ENCODE results near the gene PARP8. TPM values are rescaled to one million over a fixed set of nuclear protein-coding genes. Genes with fewer than 3 reads are reported as not detected.
"Not testable (repeated sequence)": the region's sequence is repeated elsewhere in the genome, so short reads cannot be mapped to it uniquely, and the experiment has no call there.

PARP8 gene
- polyA plus RNA-seq, 1 experiment, result 25.1 TPM

DNA sequence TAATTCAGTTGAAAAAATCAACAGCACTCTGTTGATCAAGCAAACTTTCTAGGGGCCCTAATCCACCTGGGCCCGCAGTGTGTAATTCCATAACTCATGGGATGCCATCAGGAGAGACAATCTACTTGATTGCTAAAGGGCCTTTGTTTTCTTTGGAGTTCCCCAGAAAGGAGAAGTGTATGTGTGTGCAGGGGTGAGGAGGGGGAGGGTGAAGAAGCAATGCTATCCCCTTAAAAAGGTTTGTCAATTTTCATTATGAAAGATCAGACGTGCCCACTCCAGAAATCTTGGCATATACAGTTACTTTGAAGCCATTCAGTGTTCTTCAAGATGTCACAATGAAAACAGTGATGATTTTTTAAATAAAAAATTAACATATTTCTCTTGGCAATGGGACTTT lies 6.2 kb downstream of the PARP8 start:
- no peak for DNase-seq (ENCODE audit: low read depth, low spot score)
- ChIA-PET CTCF (no interaction called here), POLR2A (no interaction called here)
- H3K27ac ChIP-seq (ENCODE audit: low read depth, low read length), result no peak overlapping the region
- H3K27me3 ChIP-seq (ENCODE audit: control insufficient read depth, insufficient read depth, low read length), result no peaks in the 10 kb centered on the region
- H3K9me3 ChIP-seq (ENCODE audit: control insufficient read depth, insufficient read depth, low read length), result no peaks in the 10 kb centered on the region
- no peak overlapping the region for H3K4me3 ChIP-seq (ENCODE audit: low read depth, low read length)
- TF ChIP-seq, protein P1, sequence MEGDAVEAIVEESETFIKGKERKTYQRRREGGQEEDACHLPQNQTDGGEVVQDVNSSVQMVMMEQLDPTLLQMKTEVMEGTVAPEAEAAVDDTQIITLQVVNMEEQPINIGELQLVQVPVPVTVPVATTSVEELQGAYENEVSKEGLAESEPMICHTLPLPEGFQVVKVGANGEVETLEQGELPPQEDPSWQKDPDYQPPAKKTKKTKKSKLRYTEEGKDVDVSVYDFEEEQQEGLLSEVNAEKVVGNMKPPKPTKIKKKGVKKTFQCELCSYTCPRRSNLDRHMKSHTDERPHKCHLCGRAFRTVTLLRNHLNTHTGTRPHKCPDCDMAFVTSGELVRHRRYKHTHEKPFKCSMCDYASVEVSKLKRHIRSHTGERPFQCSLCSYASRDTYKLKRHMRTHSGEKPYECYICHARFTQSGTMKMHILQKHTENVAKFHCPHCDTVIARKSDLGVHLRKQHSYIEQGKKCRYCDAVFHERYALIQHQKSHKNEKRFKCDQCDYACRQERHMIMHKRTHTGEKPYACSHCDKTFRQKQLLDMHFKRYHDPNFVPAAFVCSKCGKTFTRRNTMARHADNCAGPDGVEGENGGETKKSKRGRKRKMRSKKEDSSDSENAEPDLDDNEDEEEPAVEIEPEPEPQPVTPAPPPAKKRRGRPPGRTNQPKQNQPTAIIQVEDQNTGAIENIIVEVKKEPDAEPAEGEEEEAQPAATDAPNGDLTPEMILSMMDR (IDR thresholded peaks at IDR 0.05; ENCODE audit: low read depth, low read length), result no peak

GRCh38 chr5:50673444-50673843 lies 7.0 kb downstream of the PARP8 start:
- CTCF ChIA-PET, result interaction anchor here (1.1 kb wide), 1 partner anchor 77 kb away, joined by 3 read pairs; no protein-coding TSS in a partner anchor
- POLR2A ChIA-PET; H3K9me3 ChIP-seq (ENCODE audit: control insufficient read depth, insufficient read depth, low read length): not testable (repeated sequence)

GRCh38 chr5:50675385-50675784 lies 8.9 kb downstream of the PARP8 start:
- Histone ChIP-seq H3K9me3 (ENCODE audit: control insufficient read depth, insufficient read depth, low read length) (no peaks in the 10 kb centered on the region), H3K27ac (ENCODE audit: low read depth, low read length) (no peak overlapping the region), H3K4me3 (ENCODE audit: low read depth, low read length) (no peak overlapping the region), H3K27me3 (ENCODE audit: control insufficient read depth, insufficient read depth, low read length) (no peaks in the 10 kb centered on the region)
- TF ChIP-seq, protein P1 (IDR thresholded peaks at IDR 0.05; ENCODE audit: low read depth, low read length), result no peak
- CTCF ChIA-PET, result no interaction called here
- POLR2A ChIA-PET, result no interaction called here
- no peak for DNase-seq (ENCODE audit: low read depth, low spot score)

More at GRCh38 chr5:50673444-50673843, 7.0 kb downstream of the PARP8 start:
- H3K27ac ChIP-seq (ENCODE audit: low read depth, low read length); DNase-seq (ENCODE audit: low read depth, low spot score); H3K4me3 ChIP-seq (ENCODE audit: low read depth, low read length); H3K27me3 ChIP-seq (ENCODE audit: control insufficient read depth, insufficient read depth, low read length): not testable (repeated sequence)

- CTCF ChIA-PET; POLR2A ChIA-PET; H3K9me3 ChIP-seq (ENCODE audit: control insufficient read depth, insufficient read depth, low read length); H3K4me3 ChIP-seq (ENCODE audit: low read depth, low read length); H3K27ac ChIP-seq (ENCODE audit: low read depth, low read length); DNase-seq (ENCODE audit: low read depth, low spot score); H3K27me3 ChIP-seq (ENCODE audit: control insufficient read depth, insufficient read depth, low read length): not testable (repeated sequence)
Measured at GRCh38 chr5:50679554-50679953, 13.1 kb downstream of the PARP8 start.

- Histone ChIP-seq H3K27ac (ENCODE audit: low read depth, low read length) (no peak overlapping the region), H3K27me3 (ENCODE audit: control insufficient read depth, insufficient read depth, low read length) (no peaks in the 10 kb centered on the region), H3K9me3 (ENCODE audit: control insufficient read depth, insufficient read depth, low read length) (no peaks in the 10 kb centered on the region), H3K4me3 (ENCODE audit: low read depth, low read length) (no peak overlapping the region)
- DNase-seq (ENCODE audit: low read depth, low spot score), result no peak
- TF ChIP-seq, protein P1 (IDR thresholded peaks at IDR 0.05; ENCODE audit: low read depth, low read length), result no peak
- ChIA-PET POLR2A (no interaction called here), CTCF (no interaction called here)
Measured at GRCh38 chr5:50684721-50685120, 18.3 kb downstream of the PARP8 start.

GRCh38 chr5:50687548-50687947 lies 21.1 kb downstream of the PARP8 start:
- no peak for DNase-seq (ENCODE audit: low read depth, low spot score)
- TF ChIP-seq, protein P1 (IDR thresholded peaks at IDR 0.05; ENCODE audit: low read depth, low read length), result no peak
- ChIA-PET CTCF (no interaction called here), POLR2A (no interaction called here)
- Histone ChIP-seq H3K4me3 (ENCODE audit: low read depth, low read length) (no peak overlapping the region), H3K9me3 (ENCODE audit: control insufficient read depth, insufficient read depth, low read length) (no peaks in the 10 kb centered on the region), H3K27ac (ENCODE audit: low read depth, low read length) (no peak overlapping the region), H3K27me3 (ENCODE audit: control insufficient read depth, insufficient read depth, low read length) (no peaks in the 10 kb centered on the region)
